ENCODE measurements around the gene ZGRF1. TPM values are rescaled to one million over a fixed set of nuclear protein-coding genes. Genes with fewer than 3 reads are reported as not detected.

Gene ZGRF1
- total and polyA plus RNA-seq, 2 donors (not counting 3 experiments of a cell fraction or from before 2014, with no cell fraction given): 2.4 to 14.4 TPM

DNA sequence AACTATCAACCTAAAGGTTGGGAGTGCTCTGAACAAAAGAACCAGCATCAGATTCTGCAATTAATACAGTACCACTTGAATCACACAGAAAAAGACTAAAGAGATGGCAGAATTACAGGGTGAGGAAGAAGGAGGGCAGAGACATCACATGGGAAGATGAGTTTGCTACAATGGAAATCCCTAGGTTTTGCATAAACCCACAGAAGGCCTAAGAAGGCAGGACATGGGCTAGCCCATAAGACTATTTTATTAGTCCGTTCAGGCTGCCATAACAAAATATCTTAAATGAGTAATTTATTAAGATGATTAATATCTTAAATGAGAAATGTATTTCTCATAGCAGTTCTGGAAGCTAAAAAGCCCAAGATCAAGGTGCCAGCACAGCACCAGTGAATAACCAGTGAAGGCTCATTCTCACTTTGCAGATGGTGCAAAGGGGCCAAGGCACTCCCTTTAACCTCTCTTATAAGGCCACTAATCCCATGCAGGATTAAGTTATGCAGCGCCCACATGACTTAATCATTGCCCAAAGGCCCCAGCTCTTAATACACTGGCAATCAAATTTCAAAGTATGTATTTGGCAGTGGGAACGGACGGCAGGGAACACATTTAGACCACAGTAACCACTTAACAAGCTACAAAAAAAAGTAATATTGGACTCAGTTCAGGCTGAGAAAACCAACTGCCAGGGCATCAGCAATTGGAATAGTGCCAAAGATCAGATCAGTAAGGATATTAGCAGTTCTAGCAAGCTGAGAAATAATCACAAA, 73.1 kb downstream of the ZGRF1 start:
- no peaks in the 10 kb centered on the region for H3K36me3 ChIP-seq (ENCODE audit: control insufficient read depth in 2 of 2, extremely low read depth in 1 of 2, insufficient read depth in 2 of 2, low read length in 2 of 2)
- no peaks in the 10 kb centered on the region for H4K20me1 ChIP-seq (replicated peaks; ENCODE audit: control insufficient read depth, extremely low read depth, insufficient read depth, low read length)
- H3K9me1 ChIP-seq (replicated peaks; ENCODE audit: control insufficient read depth, extremely low read depth, insufficient read depth, low read length): no peaks in the 10 kb centered on the region
- no peak overlapping the region for H3K9ac ChIP-seq (replicated peaks; ENCODE audit: extremely low read depth, insufficient read depth, low read length)
- H3K27ac ChIP-seq (ENCODE audit: insufficient read depth, low read depth, low read length): no peak overlapping the region
- H3K4me1 ChIP-seq (ENCODE audit: control insufficient read depth, extremely low read depth, insufficient read depth, low read length): no peaks in the 10 kb centered on the region
- BruUV-seq (replicated peaks): no TSS peak
- FAIRE-seq (no peak), DNase-seq (ENCODE audit: low read depth, low spot score) (no peak)
- H2AFZ ChIP-seq (ENCODE audit: low read depth, low read length): no peak overlapping the region
- POLR2A ChIA-PET: no interaction called here
- H3K4me2 ChIP-seq (ENCODE audit: insufficient read depth, low read length): no peak overlapping the region
- H3K4me3 ChIP-seq (replicated peaks in 1 of 3; ENCODE audit: insufficient read depth in 1 of 3, low read depth in 1 of 3, low read length in 3 of 3): no peak overlapping the region
- intact Hi-C loops (cut with micrococcal nuclease) (no loop called here), dilution Hi-C loops (cut with MboI; ENCODE audit: extremely low pct_ligation_motif_present, low sequenced_read_pairs) (no loop called here)
- H3K79me2 ChIP-seq (ENCODE audit: control insufficient read depth, insufficient read depth, low read length): no peaks in the 10 kb centered on the region
- CTCF ChIA-PET: no interaction called here
- H3K9me3 ChIP-seq (replicated peaks; ENCODE audit: control insufficient read depth, insufficient read depth, low read length): no peaks in the 10 kb centered on the region
- no peaks in the 10 kb centered on the region for H3K27me3 ChIP-seq (ENCODE audit: control insufficient read depth in 2 of 2, insufficient read depth in 2 of 2, low read length in 2 of 2)
- no peak for TF ChIP-seq FOS (IDR thresholded peaks at IDR 0.05; ENCODE audit: borderline replicate concordance, insufficient read depth, low read length)
- TF ChIP-seq JUN (IDR thresholded peaks at IDR 0.05; ENCODE audit: borderline replicate concordance, insufficient read depth, insufficient read length, low read depth): no peak
- no peak for TF ChIP-seq EZH2 (IDR thresholded peaks at IDR 0.05; ENCODE audit: borderline replicate concordance, low read depth, low read length, severe bottlenecking)

DNA sequence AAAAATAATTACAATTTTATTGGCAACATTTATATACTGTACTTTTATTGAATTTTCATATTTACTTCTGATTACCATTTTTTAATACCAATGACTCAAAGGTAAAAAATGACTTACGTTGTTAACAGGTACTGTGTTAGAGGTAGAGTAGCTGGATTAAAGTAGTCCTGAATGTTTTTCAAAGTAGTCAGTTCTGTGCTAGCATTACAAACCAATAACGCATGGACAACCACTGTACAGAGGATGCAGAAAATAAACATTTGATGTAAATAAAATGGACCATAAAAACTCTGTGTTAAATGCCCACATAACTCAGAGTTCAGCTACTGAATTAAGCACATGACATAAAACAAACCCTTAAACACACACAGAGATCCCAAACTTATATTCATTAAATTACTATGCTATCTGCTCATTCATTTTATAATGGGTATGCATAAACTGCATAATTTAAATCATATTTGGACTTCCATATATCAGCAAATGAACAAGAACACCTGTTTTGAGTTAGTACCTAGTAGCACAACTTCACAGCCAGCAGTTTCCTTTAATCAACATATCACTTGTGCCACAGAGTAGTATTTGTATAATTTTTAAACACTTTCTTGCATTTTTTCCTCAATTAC, 74.3 kb downstream of the ZGRF1 start:
- Histone ChIP-seq H3K4me3 (replicated peaks in 1 of 3; ENCODE audit: insufficient read depth in 1 of 3, low read depth in 1 of 3, low read length in 3 of 3) (no peak overlapping the region), H4K20me1 (replicated peaks; ENCODE audit: control insufficient read depth, extremely low read depth, insufficient read depth, low read length) (no peaks in the 10 kb centered on the region), H3K4me2 (ENCODE audit: insufficient read depth, low read length) (no peak overlapping the region), H3K4me1 (ENCODE audit: control insufficient read depth, extremely low read depth, insufficient read depth, low read length) (no peaks in the 10 kb centered on the region), H3K9ac (replicated peaks; ENCODE audit: extremely low read depth, insufficient read depth, low read length) (no peak overlapping the region), H2AFZ (ENCODE audit: low read depth, low read length) (no peak overlapping the region), H3K36me3 (ENCODE audit: control insufficient read depth in 2 of 2, extremely low read depth in 1 of 2, insufficient read depth in 2 of 2, low read length in 2 of 2) (no peaks in the 10 kb centered on the region), H3K27me3 (ENCODE audit: control insufficient read depth in 2 of 2, insufficient read depth in 2 of 2, low read length in 2 of 2) (no peaks in the 10 kb centered on the region), H3K9me3 (replicated peaks; ENCODE audit: control insufficient read depth, insufficient read depth, low read length) (no peaks in the 10 kb centered on the region), H3K79me2 (ENCODE audit: control insufficient read depth, insufficient read depth, low read length) (no peaks in the 10 kb centered on the region), H3K27ac (ENCODE audit: insufficient read depth, low read depth, low read length) (no peak overlapping the region), H3K9me1 (replicated peaks; ENCODE audit: control insufficient read depth, extremely low read depth, insufficient read depth, low read length) (no peaks in the 10 kb centered on the region)
- dilution Hi-C loops (cut with MboI; ENCODE audit: extremely low pct_ligation_motif_present, low sequenced_read_pairs) (no loop called here), intact Hi-C loops (cut with micrococcal nuclease) (no loop called here)
- POLR2A ChIA-PET: no interaction called here
- DNase-seq (ENCODE audit: low read depth, low spot score) (no peak), FAIRE-seq (no peak)
- CTCF ChIA-PET: interaction anchor here (0.6 to 0.7 kb wide), 2 partner anchors 12 to 1260 kb away, joined by 3 read pairs; no protein-coding TSS in a partner anchor
- no peak for TF ChIP-seq MYC (IDR thresholded peaks at IDR 0.05; ENCODE audit: low read depth, low read length)
- no peak for TF ChIP-seq POLR2A (IDR thresholded peaks at IDR 0.05; ENCODE audit: low read depth, low read length)
- TF ChIP-seq GATA2 (IDR thresholded peaks at IDR 0.05; ENCODE audit: insufficient read depth, insufficient read length, low read depth, low read length): no peak
- TF ChIP-seq, protein P1, sequence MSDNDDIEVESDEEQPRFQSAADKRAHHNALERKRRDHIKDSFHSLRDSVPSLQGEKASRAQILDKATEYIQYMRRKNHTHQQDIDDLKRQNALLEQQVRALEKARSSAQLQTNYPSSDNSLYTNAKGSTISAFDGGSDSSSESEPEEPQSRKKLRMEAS (IDR thresholded peaks at IDR 0.05; ENCODE audit: insufficient read depth, insufficient read length): no peak
- TF ChIP-seq JUN (IDR thresholded peaks at IDR 0.05; ENCODE audit: borderline replicate concordance, insufficient read depth, insufficient read length, low read depth): no peak
- TF ChIP-seq EZH2 (IDR thresholded peaks at IDR 0.05; ENCODE audit: borderline replicate concordance, low read depth, low read length, severe bottlenecking): no peak
- TF ChIP-seq POLR2AphosphoS5 (IDR thresholded peaks at IDR 0.05; ENCODE audit: insufficient read depth, low read depth, low read length): no peak
- no peak for TF ChIP-seq FOS (IDR thresholded peaks at IDR 0.05; ENCODE audit: borderline replicate concordance, insufficient read depth, low read length)
- TF ChIP-seq, protein P2, sequence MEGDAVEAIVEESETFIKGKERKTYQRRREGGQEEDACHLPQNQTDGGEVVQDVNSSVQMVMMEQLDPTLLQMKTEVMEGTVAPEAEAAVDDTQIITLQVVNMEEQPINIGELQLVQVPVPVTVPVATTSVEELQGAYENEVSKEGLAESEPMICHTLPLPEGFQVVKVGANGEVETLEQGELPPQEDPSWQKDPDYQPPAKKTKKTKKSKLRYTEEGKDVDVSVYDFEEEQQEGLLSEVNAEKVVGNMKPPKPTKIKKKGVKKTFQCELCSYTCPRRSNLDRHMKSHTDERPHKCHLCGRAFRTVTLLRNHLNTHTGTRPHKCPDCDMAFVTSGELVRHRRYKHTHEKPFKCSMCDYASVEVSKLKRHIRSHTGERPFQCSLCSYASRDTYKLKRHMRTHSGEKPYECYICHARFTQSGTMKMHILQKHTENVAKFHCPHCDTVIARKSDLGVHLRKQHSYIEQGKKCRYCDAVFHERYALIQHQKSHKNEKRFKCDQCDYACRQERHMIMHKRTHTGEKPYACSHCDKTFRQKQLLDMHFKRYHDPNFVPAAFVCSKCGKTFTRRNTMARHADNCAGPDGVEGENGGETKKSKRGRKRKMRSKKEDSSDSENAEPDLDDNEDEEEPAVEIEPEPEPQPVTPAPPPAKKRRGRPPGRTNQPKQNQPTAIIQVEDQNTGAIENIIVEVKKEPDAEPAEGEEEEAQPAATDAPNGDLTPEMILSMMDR (IDR thresholded peaks at IDR 0.05; ENCODE audit: extremely low read depth in 1 of 2, insufficient read depth in 1 of 2, low read depth in 1 of 2, low read length in 2 of 2): no peak
- BruUV-seq (replicated peaks): no TSS peak

Measured in endothelial cell of umbilical vein (primary cell).